Prostate gland (tissue), 2 donors: ENCODE measurements around the gene TP53TG3F.
"Not testable (repeated sequence)": the region's sequence is repeated elsewhere in the genome, so short reads cannot be mapped to it uniquely, and the experiment has no call there.

Experiments used
- CTCF ChIP-seq, 4 experiments: fragments of 200-600 bp in 2 of 4; fragments of 450-650 bp in 2 of 4; sonication (generic) in 2 of 4; IDR thresholded peaks; 1 replicate in 3 of 4; 2 replicates in 1 of 4; pipeline ENCODE4 v1.5.1; 2016 to 2019; ENCODE audit warnings: antibody characterized with exemption in 4 of 4, mild to moderate bottlenecking in 2 of 4, moderate library complexity in 2 of 4
- POLR2A ChIP-seq: fragments of 450-650 bp; IDR thresholded peaks from one replicate; pipeline ENCODE4 v1.6.1; 2016; ENCODE audit warnings: antibody characterized with exemption, mild to moderate bottlenecking

GRCh38 chr16:33509070-33509469, 49.7 kb downstream of the TP53TG3F start:
- not testable (repeated sequence) for TF ChIP-seq CTCF (IDR thresholded peaks at IDR 0.05); POLR2A
